ENCODE data around the gene PTPN1. TPM values are rescaled to one million over a fixed set of nuclear protein-coding genes. Genes with fewer than 3 reads are reported as not detected.

The PTPN1 gene
- total and polyA plus RNA-seq, 2 experiments from 2014 or later, result 16.9 to 26.4 TPM

DNA sequence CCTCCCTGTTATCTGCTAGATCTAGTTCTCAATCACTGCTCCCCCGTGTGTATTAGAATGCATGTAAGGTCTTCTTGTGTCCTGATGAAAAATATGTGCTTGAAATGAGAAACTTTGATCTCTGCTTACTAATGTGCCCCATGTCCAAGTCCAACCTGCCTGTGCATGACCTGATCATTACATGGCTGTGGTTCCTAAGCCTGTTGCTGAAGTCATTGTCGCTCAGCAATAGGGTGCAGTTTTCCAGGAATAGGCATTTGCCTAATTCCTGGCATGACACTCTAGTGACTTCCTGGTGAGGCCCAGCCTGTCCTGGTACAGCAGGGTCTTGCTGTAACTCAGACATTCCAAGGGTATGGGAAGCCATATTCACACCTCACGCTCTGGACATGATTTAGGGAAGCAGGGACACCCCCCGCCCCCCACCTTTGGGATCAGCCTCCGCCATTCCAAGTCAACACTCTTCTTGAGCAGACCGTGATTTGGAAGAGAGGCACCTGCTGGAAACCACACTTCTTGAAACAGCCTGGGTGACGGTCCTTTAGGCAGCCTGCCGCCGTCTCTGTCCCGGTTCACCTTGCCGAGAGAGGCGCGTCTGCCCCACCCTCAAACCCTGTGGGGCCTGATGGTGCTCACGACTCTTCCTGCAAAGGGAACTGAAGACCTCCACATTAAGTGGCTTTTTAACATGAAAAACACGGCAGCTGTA lies 73.4 kb downstream of the PTPN1 start (continued):
- TF ChIP-seq, protein P1, sequence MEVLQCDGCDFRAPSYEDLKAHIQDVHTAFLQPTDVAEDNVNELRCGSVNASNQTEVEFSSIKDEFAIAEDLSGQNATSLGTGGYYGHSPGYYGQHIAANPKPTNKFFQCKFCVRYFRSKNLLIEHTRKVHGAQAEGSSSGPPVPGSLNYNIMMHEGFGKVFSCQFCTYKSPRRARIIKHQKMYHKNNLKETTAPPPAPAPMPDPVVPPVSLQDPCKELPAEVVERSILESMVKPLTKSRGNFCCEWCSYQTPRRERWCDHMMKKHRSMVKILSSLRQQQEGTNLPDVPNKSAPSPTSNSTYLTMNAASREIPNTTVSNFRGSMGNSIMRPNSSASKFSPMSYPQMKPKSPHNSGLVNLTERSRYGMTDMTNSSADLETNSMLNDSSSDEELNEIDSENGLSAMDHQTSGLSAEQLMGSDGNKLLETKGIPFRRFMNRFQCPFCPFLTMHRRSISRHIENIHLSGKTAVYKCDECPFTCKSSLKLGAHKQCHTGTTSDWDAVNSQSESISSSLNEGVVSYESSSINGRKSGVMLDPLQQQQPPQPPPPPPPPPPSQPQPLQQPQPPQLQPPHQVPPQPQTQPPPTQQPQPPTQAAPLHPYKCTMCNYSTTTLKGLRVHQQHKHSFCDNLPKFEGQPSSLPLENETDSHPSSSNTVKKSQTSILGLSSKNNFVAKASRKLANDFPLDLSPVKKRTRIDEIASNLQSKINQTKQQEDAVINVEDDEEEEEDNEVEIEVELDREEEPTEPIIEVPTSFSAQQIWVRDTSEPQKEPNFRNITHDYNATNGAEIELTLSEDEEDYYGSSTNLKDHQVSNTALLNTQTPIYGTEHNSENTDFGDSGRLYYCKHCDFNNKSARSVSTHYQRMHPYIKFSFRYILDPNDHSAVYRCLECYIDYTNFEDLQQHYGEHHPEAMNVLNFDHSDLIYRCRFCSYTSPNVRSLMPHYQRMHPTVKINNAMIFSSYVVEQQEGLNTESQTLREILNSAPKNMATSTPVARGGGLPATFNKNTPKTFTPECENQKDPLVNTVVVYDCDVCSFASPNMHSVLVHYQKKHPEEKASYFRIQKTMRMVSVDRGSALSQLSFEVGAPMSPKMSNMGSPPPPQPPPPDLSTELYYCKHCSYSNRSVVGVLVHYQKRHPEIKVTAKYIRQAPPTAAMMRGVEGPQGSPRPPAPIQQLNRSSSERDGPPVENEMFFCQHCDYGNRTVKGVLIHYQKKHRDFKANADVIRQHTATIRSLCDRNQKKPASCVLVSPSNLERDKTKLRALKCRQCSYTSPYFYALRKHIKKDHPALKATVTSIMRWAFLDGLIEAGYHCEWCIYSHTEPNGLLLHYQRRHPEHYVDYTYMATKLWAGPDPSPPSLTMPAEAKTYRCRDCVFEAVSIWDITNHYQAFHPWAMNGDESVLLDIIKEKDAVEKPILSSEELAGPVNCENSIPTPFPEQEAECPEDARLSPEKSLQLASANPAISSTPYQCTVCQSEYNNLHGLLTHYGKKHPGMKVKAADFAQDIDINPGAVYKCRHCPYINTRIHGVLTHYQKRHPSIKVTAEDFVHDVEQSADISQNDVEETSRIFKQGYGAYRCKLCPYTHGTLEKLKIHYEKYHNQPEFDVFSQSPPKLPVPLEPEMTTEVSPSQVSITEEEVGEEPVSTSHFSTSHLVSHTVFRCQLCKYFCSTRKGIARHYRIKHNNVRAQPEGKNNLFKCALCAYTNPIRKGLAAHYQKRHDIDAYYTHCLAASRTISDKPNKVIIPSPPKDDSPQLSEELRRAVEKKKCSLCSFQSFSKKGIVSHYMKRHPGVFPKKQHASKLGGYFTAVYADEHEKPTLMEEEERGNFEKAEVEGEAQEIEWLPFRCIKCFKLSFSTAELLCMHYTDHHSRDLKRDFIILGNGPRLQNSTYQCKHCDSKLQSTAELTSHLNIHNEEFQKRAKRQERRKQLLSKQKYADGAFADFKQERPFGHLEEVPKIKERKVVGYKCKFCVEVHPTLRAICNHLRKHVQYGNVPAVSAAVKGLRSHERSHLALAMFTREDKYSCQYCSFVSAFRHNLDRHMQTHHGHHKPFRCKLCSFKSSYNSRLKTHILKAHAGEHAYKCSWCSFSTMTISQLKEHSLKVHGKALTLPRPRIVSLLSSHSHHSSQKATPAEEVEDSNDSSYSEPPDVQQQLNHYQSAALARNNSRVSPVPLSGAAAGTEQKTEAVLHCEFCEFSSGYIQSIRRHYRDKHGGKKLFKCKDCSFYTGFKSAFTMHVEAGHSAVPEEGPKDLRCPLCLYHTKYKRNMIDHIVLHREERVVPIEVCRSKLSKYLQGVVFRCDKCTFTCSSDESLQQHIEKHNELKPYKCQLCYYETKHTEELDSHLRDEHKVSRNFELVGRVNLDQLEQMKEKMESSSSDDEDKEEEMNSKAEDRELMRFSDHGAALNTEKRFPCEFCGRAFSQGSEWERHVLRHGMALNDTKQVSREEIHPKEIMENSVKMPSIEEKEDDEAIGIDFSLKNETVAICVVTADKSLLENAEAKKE (CRISPR knock-in tag; IDR thresholded peaks at IDR 0.05), result no peak
- TF ChIP-seq NANOG (IDR thresholded peaks at IDR 0.05; ENCODE audit: borderline replicate concordance) (no peak), STAT1 (IDR thresholded peaks at IDR 0.05; ENCODE audit: unreplicated experiment) (no peak)

DNA sequence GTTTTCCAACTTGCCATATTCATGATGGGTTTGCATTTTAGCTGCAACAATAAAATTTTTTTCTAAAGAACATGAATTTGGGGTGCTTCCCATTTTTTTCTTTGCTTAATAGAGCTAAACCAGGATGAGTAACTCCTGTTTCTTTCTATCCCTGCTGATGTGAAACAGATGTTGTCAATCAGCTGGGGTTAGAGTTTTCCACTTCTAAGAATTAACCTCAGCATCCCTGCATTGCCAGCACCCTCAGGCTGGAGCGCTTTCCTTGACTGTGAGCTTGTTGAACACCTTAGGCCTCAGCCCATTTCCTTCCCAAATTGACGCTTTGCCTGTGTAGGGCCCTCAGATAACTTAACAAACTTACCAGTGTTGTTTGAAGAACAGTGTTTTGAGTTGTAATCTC lies 74.5 kb downstream of the PTPN1 start:
- no peak overlapping the region for H3K4me3 Mint-ChIP-seq
- no peaks in the 10 kb centered on the region for H3K4me1 ChIP-seq (ENCODE audit: insufficient read depth)

More for the DNA sequence above, 74.5 kb downstream of the PTPN1 start:
- H3K79me2 ChIP-seq (replicated peaks; ENCODE audit: insufficient read depth), result no peaks in the 10 kb centered on the region
- 0 out of 2 replicates have a peak, but pooled peaks cover under 1% of the 10 kb centered on the region for H3F3A ChIP-seq (replicated peaks; ENCODE audit: low read depth)
- Mint-ChIP-seq H3K27ac (no peak overlapping the region), H3K4me1 (peaks cover 2% of the 10 kb centered on the region; the same call in 2 of the 3 replicates), H3K36me3 (ENCODE audit: low read depth) (peaks cover 29% of the 10 kb centered on the region), H3K9me3 (no peaks in the 10 kb centered on the region), H3K27me3 (ENCODE audit: insufficient read depth, low read depth, poor library complexity) (peaks cover 2% of the 10 kb centered on the region)
- H3K4me2 ChIP-seq, result no peak overlapping the region
- no peak overlapping the region for H3K4me3 ChIP-seq
- no peak overlapping the region for H3K27ac ChIP-seq (ENCODE audit: low read depth)
- ATAC-seq, result no peak
- peaks cover 11% of the 10 kb centered on the region; the same call in 1 of the 2 replicates for H3K36me3 ChIP-seq (ENCODE audit: insufficient read depth)
- TF ChIP-seq ZNF114 (CRISPR knock-in tag; IDR thresholded peaks at IDR 0.05) (no peak), EZH2 (IDR thresholded peaks at IDR 0.05; ENCODE audit: low read depth, unreplicated experiment) (no peak), ZNF331 (CRISPR knock-in tag; IDR thresholded peaks at IDR 0.05; ENCODE audit: low read depth) (no peak)
- H2AFZ ChIP-seq, result no peak overlapping the region
- H3K9me2 ChIP-seq (ENCODE audit: insufficient read depth), result no peaks in the 10 kb centered on the region
- no peak for DNase-seq (ENCODE audit: low spot score)
- H3K27me3 ChIP-seq (ENCODE audit: insufficient read depth), result no peaks in the 10 kb centered on the region
- peaks cover 6% of the 10 kb centered on the region; the same call in 1 of the 2 replicates for H4K20me1 ChIP-seq (replicated peaks; ENCODE audit: insufficient read depth)

Data from GM23338 (cell line).